ENCODE data around the gene CEP41.
"Not testable (repeated sequence)": the region's sequence is repeated elsewhere in the genome, so short reads cannot be mapped to it uniquely, and the experiment has no call there.

Gene CEP41

DNA sequence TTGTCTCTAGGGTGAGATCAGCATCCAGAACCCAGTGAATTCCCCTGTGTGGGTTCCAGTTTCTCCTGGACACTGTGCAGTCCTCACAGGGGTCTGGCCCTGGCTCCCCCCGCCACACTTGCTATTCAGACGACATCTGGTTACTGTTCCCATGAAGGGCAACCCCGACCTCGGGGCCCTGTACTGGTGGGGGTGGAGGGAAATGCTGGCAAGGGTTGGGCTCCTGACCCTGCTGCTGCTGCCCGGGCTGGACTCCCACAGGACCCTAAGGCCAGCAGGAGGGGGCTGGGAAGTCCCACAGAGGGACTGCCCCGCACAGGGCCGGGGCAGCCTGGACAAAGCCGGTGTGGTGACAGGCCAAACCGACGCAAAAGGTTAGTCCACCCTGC, 61.3 kb downstream of the CEP41 start:
- Histone ChIP-seq H4K20me1 (ENCODE audit: insufficient read depth, low read length) (no peaks in the 10 kb centered on the region), H3K27me3 (replicated peaks; ENCODE audit: insufficient read depth, low read length) (no peaks in the 10 kb centered on the region), H3K27ac (ENCODE audit: low read length) (no peak overlapping the region), H3K4me1 (ENCODE audit: low read length) (no peaks in the 10 kb centered on the region), H3F3A (ENCODE audit: insufficient read depth, low read length) (no peaks in the 10 kb centered on the region), H3K4me2 (ENCODE audit: low read depth, low read length) (no peak overlapping the region), H3K4me3 (ENCODE audit: low read length) (no peak overlapping the region), H3K79me2 (ENCODE audit: low read length) (no peaks in the 10 kb centered on the region), H3K36me3 (replicated peaks; ENCODE audit: insufficient read depth, low read length) (no peaks in the 10 kb centered on the region), H3K9ac (ENCODE audit: low read length) (no peak overlapping the region), H2AFZ (ENCODE audit: low read length) (no peak overlapping the region), H3K9me2 (replicated peaks; ENCODE audit: insufficient read depth, low read length) (no peaks in the 10 kb centered on the region), H3K9me3 (replicated peaks; ENCODE audit: insufficient read depth, low read length) (no peaks in the 10 kb centered on the region)
- no peak for TF ChIP-seq CTCF (IDR thresholded peaks at IDR 0.05; ENCODE audit: low read length)
- TF ChIP-seq EZH2phosphoT487 (IDR thresholded peaks at IDR 0.05; ENCODE audit: low read length): no peak
- no peak for TF ChIP-seq EZH2 (optimal IDR thresholded peaks at IDR 0.05; ENCODE audit: low read depth, low read length)
- DNase-seq: no peak

DNA sequence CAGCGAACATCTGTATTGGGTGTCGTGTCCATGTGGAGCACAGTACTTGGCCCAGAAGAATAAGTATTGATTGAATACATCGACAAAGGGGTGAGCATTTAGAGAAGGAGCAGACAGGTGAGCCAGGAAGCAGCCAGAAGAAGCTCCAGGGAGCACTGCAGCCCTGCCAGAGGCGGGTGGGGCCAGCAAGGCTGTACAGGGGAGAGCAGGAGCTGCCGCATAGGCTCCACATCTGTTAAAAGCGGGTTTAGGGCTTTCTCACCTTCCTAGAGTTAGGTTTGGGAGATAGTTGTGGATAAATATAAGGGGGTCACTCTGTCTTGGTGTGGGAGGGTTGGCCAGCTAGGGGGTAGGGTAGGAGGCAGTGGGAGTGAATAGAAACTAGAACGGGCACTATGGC, 61.8 kb downstream of the CEP41 start:
- Histone ChIP-seq H3K4me3 (ENCODE audit: low read length) (no peak overlapping the region), H3K79me2 (ENCODE audit: low read length) (no peaks in the 10 kb centered on the region), H2AFZ (ENCODE audit: low read length) (no peak overlapping the region), H3K4me2 (ENCODE audit: low read depth, low read length) (no peak overlapping the region), H3K4me1 (ENCODE audit: low read length) (no peaks in the 10 kb centered on the region), H3F3A (ENCODE audit: insufficient read depth, low read length) (no peaks in the 10 kb centered on the region), H3K27ac (ENCODE audit: low read length) (no peak overlapping the region), H3K36me3 (replicated peaks; ENCODE audit: insufficient read depth, low read length) (no peaks in the 10 kb centered on the region), H3K9ac (ENCODE audit: low read length) (no peak overlapping the region), H3K27me3 (replicated peaks; ENCODE audit: insufficient read depth, low read length) (no peaks in the 10 kb centered on the region), H3K9me2 (replicated peaks; ENCODE audit: insufficient read depth, low read length) (no peaks in the 10 kb centered on the region), H4K20me1 (ENCODE audit: insufficient read depth, low read length) (no peaks in the 10 kb centered on the region), H3K9me3 (replicated peaks; ENCODE audit: insufficient read depth, low read length) (no peaks in the 10 kb centered on the region)
- DNase-seq: no peak
- no peak for TF ChIP-seq CTCF (IDR thresholded peaks at IDR 0.05; ENCODE audit: low read length)
- TF ChIP-seq EZH2phosphoT487 (IDR thresholded peaks at IDR 0.05; ENCODE audit: low read length): no peak
- TF ChIP-seq EZH2 (optimal IDR thresholded peaks at IDR 0.05; ENCODE audit: low read depth, low read length): no peak

- Histone ChIP-seq H3K27ac (ENCODE audit: low read length) (no peak overlapping the region), H2AFZ (ENCODE audit: low read length) (no peak overlapping the region), H3K4me3 (ENCODE audit: low read length) (no peak overlapping the region), H4K20me1 (ENCODE audit: insufficient read depth, low read length) (no peaks in the 10 kb centered on the region), H3K9ac (ENCODE audit: low read length) (no peak overlapping the region), H3K36me3 (replicated peaks; ENCODE audit: insufficient read depth, low read length) (no peaks in the 10 kb centered on the region), H3K4me1 (ENCODE audit: low read length) (no peaks in the 10 kb centered on the region), H3K27me3 (replicated peaks; ENCODE audit: insufficient read depth, low read length) (no peaks in the 10 kb centered on the region), H3F3A (ENCODE audit: insufficient read depth, low read length) (no peaks in the 10 kb centered on the region), H3K4me2 (ENCODE audit: low read depth, low read length) (no peak overlapping the region), H3K9me2 (replicated peaks; ENCODE audit: insufficient read depth, low read length) (no peaks in the 10 kb centered on the region), H3K79me2 (ENCODE audit: low read length) (no peaks in the 10 kb centered on the region), H3K9me3 (replicated peaks; ENCODE audit: insufficient read depth, low read length) (no peaks in the 10 kb centered on the region)
- no peak for DNase-seq
- TF ChIP-seq EZH2 (optimal IDR thresholded peaks at IDR 0.05; ENCODE audit: low read depth, low read length) (no peak), CTCF (IDR thresholded peaks at IDR 0.05; ENCODE audit: low read length) (no peak), EZH2phosphoT487 (IDR thresholded peaks at IDR 0.05; ENCODE audit: low read length) (no peak)
These were observed 63.6 kb downstream of the CEP41 start for GRCh38 chr7:130377178-130377577.

DNA sequence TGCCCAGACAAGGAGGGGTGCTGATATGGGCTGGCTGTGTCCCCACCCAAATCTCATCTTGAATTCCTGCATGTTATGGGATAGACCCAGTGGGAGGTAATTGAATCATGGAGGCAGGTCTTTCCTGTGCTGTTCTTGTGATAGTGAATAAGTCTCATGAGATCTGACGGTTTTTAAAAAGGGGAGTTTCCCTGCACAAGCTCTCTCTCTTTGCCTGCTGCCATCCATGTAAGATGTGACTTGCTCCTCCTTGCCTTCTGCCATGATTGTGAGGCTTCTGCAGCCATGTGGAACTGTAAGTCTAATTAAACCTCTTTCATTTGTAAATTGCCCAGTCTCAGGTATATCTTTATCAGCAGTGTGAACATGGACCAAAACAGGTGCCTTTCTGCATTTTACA, 64.4 kb downstream of the CEP41 start:
- H3K27me3 ChIP-seq (replicated peaks; ENCODE audit: insufficient read depth, low read length); H3K9me2 ChIP-seq (replicated peaks; ENCODE audit: insufficient read depth, low read length); DNase-seq; H3K9ac ChIP-seq (ENCODE audit: low read length); H3K79me2 ChIP-seq (ENCODE audit: low read length); H3F3A ChIP-seq (ENCODE audit: insufficient read depth, low read length); H2AFZ ChIP-seq (ENCODE audit: low read length); H3K4me2 ChIP-seq (ENCODE audit: low read depth, low read length); H3K4me1 ChIP-seq (ENCODE audit: low read length); H3K4me3 ChIP-seq (ENCODE audit: low read length); H3K36me3 ChIP-seq (replicated peaks; ENCODE audit: insufficient read depth, low read length); H4K20me1 ChIP-seq (ENCODE audit: insufficient read depth, low read length); H3K9me3 ChIP-seq (replicated peaks; ENCODE audit: insufficient read depth, low read length); H3K27ac ChIP-seq (ENCODE audit: low read length): not testable (repeated sequence)
